Measurements from ENCODE around the gene SPATA9. TPM values are rescaled to one million over a fixed set of nuclear protein-coding genes. Genes with fewer than 3 reads are reported as not detected.

The SPATA9 gene
- total RNA-seq, 1 experiment from 2014 or later, result not detected

GRCh38 chr5:95728494-95729114 is 45.8 kb upstream of the SPATA9 start:
- H3K79me1 ChIP-seq (ENCODE audit: insufficient read depth, low read depth, low read length, poor library complexity, severe bottlenecking), result no peaks in the 10 kb centered on the region
- peaks cover 13% of the 10 kb centered on the region; the same call in 1 of the 2 replicates for H3K27me3 ChIP-seq (ENCODE audit: insufficient read depth, low read length)
- H3K56ac ChIP-seq (ENCODE audit: insufficient read length, low read depth, low read length), result no peak overlapping the region
- H4K8ac ChIP-seq (replicated peaks; ENCODE audit: insufficient read length, low read depth, low read length), result no peak overlapping the region
- H3K27ac ChIP-seq (ENCODE audit: insufficient read length, low read depth, low read length), result no peak overlapping the region
- Mint-ChIP-seq H3K4me3 (no peak overlapping the region), H3K27ac (no peak overlapping the region), H3K4me1 (peaks cover 33 to 34% of the 10 kb centered on the region in 2 experiments), H3K36me3 (ENCODE audit: insufficient read depth in 1 of 3, low read depth in 3 of 3) (no peaks in the 10 kb centered on the region; a peak in 1 of 7 replicates), H3K9me3 (no peaks in the 10 kb centered on the region), H3K27me3 (ENCODE audit: low read depth) (peaks cover 60% of the 10 kb centered on the region)
- peaks cover 13% of the 10 kb centered on the region for H3K23me2 ChIP-seq (ENCODE audit: insufficient read length, low read depth, low read length, poor library complexity, severe bottlenecking)
- H2BK120ac ChIP-seq (ENCODE audit: low read depth, low read length, poor library complexity, severe bottlenecking), result no peak overlapping the region
- H4K91ac ChIP-seq (ENCODE audit: insufficient read length, low read depth, low read length), result no peak overlapping the region
- H3K18ac ChIP-seq (ENCODE audit: insufficient read length, low read depth, low read length), result no peak overlapping the region
- no peak overlapping the region for H3T11ph ChIP-seq (ENCODE audit: low read length)
- H2BK5ac ChIP-seq (ENCODE audit: insufficient read length, low read length), result no peak overlapping the region
- H4K20me1 ChIP-seq (ENCODE audit: control insufficient read depth, insufficient read depth, insufficient read length), result no peaks in the 10 kb centered on the region
- H3K23ac ChIP-seq (ENCODE audit: insufficient read length, low read depth, low read length), result no peak overlapping the region
- H3K4ac ChIP-seq (ENCODE audit: low read depth, low read length), result no peak overlapping the region
- no peak overlapping the region for H2BK15ac ChIP-seq (ENCODE audit: low read depth, low read length)
- H3K4me2 ChIP-seq (ENCODE audit: insufficient read depth, insufficient read length, low read length), result no peak overlapping the region
- H3K9ac ChIP-seq (ENCODE audit: extremely low read depth, insufficient read length, low read length), result no peak overlapping the region
- no peak for TF ChIP-seq CTCF (conservative IDR thresholded peaks at IDR 0.05)
- H2AFZ ChIP-seq (ENCODE audit: low read length), result no peak overlapping the region
- no peaks in the 10 kb centered on the region for H3K9me3 ChIP-seq (ENCODE audit: control insufficient read depth, low read depth, low read length)
- no peaks in the 10 kb centered on the region for H3K79me2 ChIP-seq (ENCODE audit: insufficient read depth, low read length)
- no CpG with 5 or more reads among the region's 3 CpGs for WGBS (ENCODE audit: extremely low coverage, insufficient read length, low lambda C conversion rate)
- H2BK12ac ChIP-seq (ENCODE audit: insufficient read length, low read depth, low read length), result no peak overlapping the region
- H2AK5ac ChIP-seq (ENCODE audit: insufficient read length, low read length), result no peak overlapping the region
- H2BK20ac ChIP-seq (ENCODE audit: low read depth, low read length, poor library complexity, severe bottlenecking), result no peak overlapping the region
- no peak overlapping the region for H4K5ac ChIP-seq (ENCODE audit: insufficient read length, low read depth, low read length)
- H3K4me1 ChIP-seq (ENCODE audit: insufficient read depth, low read length), result peaks cover 4% of the 10 kb centered on the region; the same call in 1 of the 2 replicates
- no peak for DNase-seq
- H3K14ac ChIP-seq (ENCODE audit: insufficient read depth, low read length), result no peak overlapping the region

All from H9 (cell line).